ENCODE measurements around the gene MAEA.

DNA sequence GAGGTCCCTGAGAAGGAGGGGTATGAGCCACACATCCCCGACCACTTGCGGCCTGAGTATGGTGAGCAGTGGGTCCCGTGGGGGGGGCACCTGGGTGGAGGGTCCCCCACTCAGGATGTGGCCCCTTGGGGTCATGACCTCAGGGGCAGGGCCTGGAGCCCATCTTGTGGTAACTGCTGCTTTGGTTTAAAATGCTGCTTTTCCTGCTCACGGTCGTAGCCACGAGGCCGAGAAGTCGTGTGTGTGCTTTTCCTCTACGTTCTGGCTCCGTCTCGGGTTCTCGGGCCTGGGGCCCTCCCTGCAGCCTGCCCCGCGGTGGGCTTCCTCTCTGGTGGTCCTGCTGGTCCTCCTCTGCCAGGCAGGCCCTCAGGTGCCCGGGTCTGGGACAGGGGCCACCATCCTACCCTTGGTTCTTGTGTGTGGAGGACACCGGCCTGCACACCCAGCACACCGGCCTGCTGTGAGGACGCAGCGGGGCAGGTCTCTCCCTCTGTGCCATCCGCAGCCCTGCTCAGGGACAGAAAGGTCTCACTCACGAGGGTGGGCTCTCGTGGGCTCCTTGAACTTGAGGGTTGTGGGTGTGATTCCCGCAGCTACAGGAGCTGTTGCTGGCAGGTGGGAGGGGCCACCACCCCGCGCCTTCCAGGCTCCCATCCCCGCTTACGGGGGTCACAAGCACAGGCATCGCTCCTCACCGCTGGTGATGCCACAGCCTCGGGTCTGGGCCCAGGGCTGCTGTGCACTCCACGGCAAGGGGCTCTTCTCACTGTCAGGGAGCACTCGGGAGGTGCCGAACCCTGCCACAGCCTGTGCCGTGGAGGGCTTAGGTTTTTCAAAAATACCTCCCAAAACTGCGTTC is 76.9 kb downstream of the MAEA start:
- no peak for TF ChIP-seq POLR2A (IDR thresholded peaks at IDR 0.05)
- TF ChIP-seq, protein P1, sequence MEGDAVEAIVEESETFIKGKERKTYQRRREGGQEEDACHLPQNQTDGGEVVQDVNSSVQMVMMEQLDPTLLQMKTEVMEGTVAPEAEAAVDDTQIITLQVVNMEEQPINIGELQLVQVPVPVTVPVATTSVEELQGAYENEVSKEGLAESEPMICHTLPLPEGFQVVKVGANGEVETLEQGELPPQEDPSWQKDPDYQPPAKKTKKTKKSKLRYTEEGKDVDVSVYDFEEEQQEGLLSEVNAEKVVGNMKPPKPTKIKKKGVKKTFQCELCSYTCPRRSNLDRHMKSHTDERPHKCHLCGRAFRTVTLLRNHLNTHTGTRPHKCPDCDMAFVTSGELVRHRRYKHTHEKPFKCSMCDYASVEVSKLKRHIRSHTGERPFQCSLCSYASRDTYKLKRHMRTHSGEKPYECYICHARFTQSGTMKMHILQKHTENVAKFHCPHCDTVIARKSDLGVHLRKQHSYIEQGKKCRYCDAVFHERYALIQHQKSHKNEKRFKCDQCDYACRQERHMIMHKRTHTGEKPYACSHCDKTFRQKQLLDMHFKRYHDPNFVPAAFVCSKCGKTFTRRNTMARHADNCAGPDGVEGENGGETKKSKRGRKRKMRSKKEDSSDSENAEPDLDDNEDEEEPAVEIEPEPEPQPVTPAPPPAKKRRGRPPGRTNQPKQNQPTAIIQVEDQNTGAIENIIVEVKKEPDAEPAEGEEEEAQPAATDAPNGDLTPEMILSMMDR (IDR thresholded peaks at IDR 0.05) = no peak

Data from tibial nerve (tissue), 3 donors.